Measurements from ENCODE around the gene CKB.

The CKB gene

GRCh38 chr14:103532216-103533136 is 9.8 kb upstream of the CKB start:
- TF ChIP-seq, protein P1, sequence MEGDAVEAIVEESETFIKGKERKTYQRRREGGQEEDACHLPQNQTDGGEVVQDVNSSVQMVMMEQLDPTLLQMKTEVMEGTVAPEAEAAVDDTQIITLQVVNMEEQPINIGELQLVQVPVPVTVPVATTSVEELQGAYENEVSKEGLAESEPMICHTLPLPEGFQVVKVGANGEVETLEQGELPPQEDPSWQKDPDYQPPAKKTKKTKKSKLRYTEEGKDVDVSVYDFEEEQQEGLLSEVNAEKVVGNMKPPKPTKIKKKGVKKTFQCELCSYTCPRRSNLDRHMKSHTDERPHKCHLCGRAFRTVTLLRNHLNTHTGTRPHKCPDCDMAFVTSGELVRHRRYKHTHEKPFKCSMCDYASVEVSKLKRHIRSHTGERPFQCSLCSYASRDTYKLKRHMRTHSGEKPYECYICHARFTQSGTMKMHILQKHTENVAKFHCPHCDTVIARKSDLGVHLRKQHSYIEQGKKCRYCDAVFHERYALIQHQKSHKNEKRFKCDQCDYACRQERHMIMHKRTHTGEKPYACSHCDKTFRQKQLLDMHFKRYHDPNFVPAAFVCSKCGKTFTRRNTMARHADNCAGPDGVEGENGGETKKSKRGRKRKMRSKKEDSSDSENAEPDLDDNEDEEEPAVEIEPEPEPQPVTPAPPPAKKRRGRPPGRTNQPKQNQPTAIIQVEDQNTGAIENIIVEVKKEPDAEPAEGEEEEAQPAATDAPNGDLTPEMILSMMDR (conservative IDR thresholded peaks at IDR 0.05; ENCODE audit: control insufficient read depth, insufficient read depth, low read depth, low read length): no peak
- DNase-seq (ENCODE audit: low read depth): no peak

GRCh38 chr14:103531421-103532215 is 9.0 kb upstream of the CKB start:
- H3K4me3 ChIP-seq (ENCODE audit: control insufficient read depth, low read depth, low read length): no peak overlapping the region
- TF ChIP-seq, protein P1 (conservative IDR thresholded peaks at IDR 0.05; ENCODE audit: control insufficient read depth, insufficient read depth, low read depth, low read length): no peak
- no peak for DNase-seq (ENCODE audit: low read depth)

More at GRCh38 chr14:103532216-103533136, 9.8 kb upstream of the CKB start:
- H3K4me3 ChIP-seq (ENCODE audit: control insufficient read depth, low read depth, low read length): no peak overlapping the region

- DNase-seq (ENCODE audit: low read depth): no peak
- TF ChIP-seq, protein P1 (conservative IDR thresholded peaks at IDR 0.05; ENCODE audit: control insufficient read depth, insufficient read depth, low read depth, low read length): no peak
- no peak overlapping the region for H3K4me3 ChIP-seq (ENCODE audit: control insufficient read depth, low read depth, low read length)
Measured at GRCh38 chr14:103530831-103531230, 8.2 kb upstream of the CKB start.

DNA sequence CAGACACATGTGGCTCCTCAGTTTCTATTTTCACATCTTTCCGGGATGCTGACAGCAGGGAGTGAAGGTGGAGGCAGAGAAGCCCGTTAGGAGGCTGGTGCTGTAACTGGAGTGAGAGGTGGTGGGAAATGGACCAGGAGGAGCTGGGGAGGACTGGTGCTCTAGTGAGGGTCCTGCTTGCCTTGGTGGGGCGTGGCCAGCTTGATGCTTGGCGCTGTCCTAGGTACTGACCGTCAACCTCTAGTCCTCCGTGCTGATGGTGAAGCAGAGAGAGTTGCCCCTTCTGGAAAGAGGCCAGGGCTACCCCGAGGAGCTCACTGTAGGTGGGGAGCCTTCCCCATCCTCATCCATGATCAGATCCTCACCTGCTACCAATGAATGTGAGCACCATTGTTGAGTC is 7.8 kb upstream of the CKB start:
- TF ChIP-seq, protein P1 (conservative IDR thresholded peaks at IDR 0.05; ENCODE audit: control insufficient read depth, insufficient read depth, low read depth, low read length): no peak
- DNase-seq (ENCODE audit: low read depth): no peak
- no peak overlapping the region for H3K4me3 ChIP-seq (ENCODE audit: control insufficient read depth, low read depth, low read length)

DNA sequence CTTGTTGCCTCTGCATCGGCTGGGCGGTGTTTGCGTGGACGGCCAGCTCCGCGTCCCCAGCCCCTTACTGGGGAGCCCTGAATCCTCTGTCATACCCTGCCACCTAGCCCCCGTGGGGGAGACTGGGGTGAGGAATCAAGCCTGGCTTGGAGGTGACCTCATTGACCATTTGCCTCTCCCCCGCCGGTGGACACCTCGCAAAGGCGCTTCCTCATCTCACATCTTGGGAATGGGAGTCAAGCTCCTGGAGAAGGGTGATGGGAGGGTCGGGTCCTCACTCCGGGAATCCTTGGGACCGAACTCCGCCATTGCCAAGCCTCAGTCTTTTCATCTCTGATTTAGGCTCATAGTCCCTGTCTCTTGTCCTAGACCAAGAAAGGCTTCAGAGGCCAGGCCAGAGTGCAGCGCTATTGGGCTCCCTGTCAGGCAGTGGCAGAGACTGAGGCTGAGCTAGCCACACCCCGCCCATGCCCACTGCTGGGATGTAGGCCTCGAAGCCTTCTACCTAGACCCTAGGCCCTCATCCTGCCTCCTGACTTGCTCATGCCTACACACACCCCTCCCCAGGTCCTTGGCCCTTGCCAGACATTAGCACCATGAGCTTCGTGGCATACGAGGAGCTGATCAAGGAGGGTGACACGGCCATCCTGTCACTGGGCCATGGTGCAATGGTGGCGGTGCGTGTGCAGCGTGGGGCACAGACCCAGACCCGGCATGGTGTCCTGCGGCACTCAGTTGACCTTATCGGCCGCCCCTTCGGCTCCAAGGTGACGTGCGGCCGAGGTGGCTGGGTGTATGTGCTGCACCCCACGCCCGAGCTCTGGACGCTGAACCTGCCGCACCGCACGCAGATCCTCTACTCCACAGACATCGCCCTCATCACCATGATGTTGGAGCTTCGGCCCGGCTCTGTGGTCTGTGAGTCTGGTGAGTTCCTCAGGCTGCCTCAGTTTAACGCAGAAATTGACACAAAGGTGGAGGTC is 7.0 kb upstream of the CKB start:
- peak overlapping the region; percentile 89 for H3K4me3 ChIP-seq (ENCODE audit: control insufficient read depth, low read depth, low read length)
- no peak for DNase-seq (ENCODE audit: low read depth)
- TF ChIP-seq, protein P1 (conservative IDR thresholded peaks at IDR 0.05; ENCODE audit: control insufficient read depth, insufficient read depth, low read depth, low read length): no peak
